ENCODE measurements around the gene NACC2.

The NACC2 gene

GRCh38 chr9:136115206-136115605 lies 20.1 kb upstream of the NACC2 start:
- H3K4me3 ChIP-seq (ENCODE audit: low read length, poor library complexity, severe bottlenecking): no peak overlapping the region
- peaks cover 6% of the 10 kb centered on the region for H4K20me1 ChIP-seq (ENCODE audit: insufficient read depth, low read length, poor library complexity, severe bottlenecking)
- H3K4me1 ChIP-seq (ENCODE audit: insufficient read depth, low read length, poor library complexity, severe bottlenecking): peaks cover 35% of the 10 kb centered on the region
- H3K36me3 ChIP-seq (ENCODE audit: insufficient read depth, low read length): no peaks in the 10 kb centered on the region
- H3K4me2 ChIP-seq (ENCODE audit: low read depth, low read length, poor library complexity, severe bottlenecking): no peak overlapping the region
- H2AFZ ChIP-seq (ENCODE audit: low read length): no peak overlapping the region
- no peak overlapping the region for H3K9ac ChIP-seq (ENCODE audit: low read depth, low read length, poor library complexity, severe bottlenecking)
- TF ChIP-seq CTCF (conservative IDR thresholded peaks at IDR 0.05; ENCODE audit: low read length): no peak
- no peak for TF ChIP-seq EZH2phosphoT487 (IDR thresholded peaks at IDR 0.05; ENCODE audit: borderline replicate concordance)
- peaks cover 49% of the 10 kb centered on the region for H3K79me2 ChIP-seq (ENCODE audit: insufficient read depth, low read length)
- no peaks in the 10 kb centered on the region for H3K27me3 ChIP-seq (ENCODE audit: insufficient read depth, low read length, poor library complexity, severe bottlenecking)
- no peaks in the 10 kb centered on the region for H3K9me2 ChIP-seq (replicated peaks; ENCODE audit: low read depth, low read length)
- no peaks in the 10 kb centered on the region for H3F3A ChIP-seq (ENCODE audit: low read depth)
- no peaks in the 10 kb centered on the region for H3K9me3 ChIP-seq (ENCODE audit: insufficient read depth, low read depth, low read length)

- no peaks in the 10 kb centered on the region for H3K9me2 ChIP-seq (replicated peaks; ENCODE audit: low read depth, low read length)
- TF ChIP-seq CTCF (conservative IDR thresholded peaks at IDR 0.05; ENCODE audit: low read length) (no peak), EZH2phosphoT487 (IDR thresholded peaks at IDR 0.05; ENCODE audit: borderline replicate concordance) (no peak)
- H2AFZ ChIP-seq (ENCODE audit: low read length): no peak overlapping the region
- H4K20me1 ChIP-seq (ENCODE audit: insufficient read depth, low read length, poor library complexity, severe bottlenecking): peaks cover 6% of the 10 kb centered on the region
- peaks cover 33% of the 10 kb centered on the region for H3K4me1 ChIP-seq (ENCODE audit: insufficient read depth, low read length, poor library complexity, severe bottlenecking)
- no peaks in the 10 kb centered on the region for H3F3A ChIP-seq (ENCODE audit: low read depth)
- no peak overlapping the region for H3K4me2 ChIP-seq (ENCODE audit: low read depth, low read length, poor library complexity, severe bottlenecking)
- peaks cover 45% of the 10 kb centered on the region for H3K79me2 ChIP-seq (ENCODE audit: insufficient read depth, low read length)
- H3K36me3 ChIP-seq (ENCODE audit: insufficient read depth, low read length): no peaks in the 10 kb centered on the region
- H3K4me3 ChIP-seq (ENCODE audit: low read length, poor library complexity, severe bottlenecking): no peak overlapping the region
- no peaks in the 10 kb centered on the region for H3K9me3 ChIP-seq (ENCODE audit: insufficient read depth, low read depth, low read length)
- no peak overlapping the region for H3K9ac ChIP-seq (ENCODE audit: low read depth, low read length, poor library complexity, severe bottlenecking)
- H3K27me3 ChIP-seq (ENCODE audit: insufficient read depth, low read length, poor library complexity, severe bottlenecking): no peaks in the 10 kb centered on the region
These were observed 19.5 kb upstream of the NACC2 start for GRCh38 chr9:136114610-136115009.

GRCh38 chr9:136112541-136112940 lies 17.5 kb upstream of the NACC2 start:
- peaks cover 4% of the 10 kb centered on the region; the same call in 1 of the 2 replicates for H3F3A ChIP-seq (ENCODE audit: low read depth)
- H3K36me3 ChIP-seq (ENCODE audit: insufficient read depth, low read length): no peaks in the 10 kb centered on the region
- no peaks in the 10 kb centered on the region for H3K27me3 ChIP-seq (ENCODE audit: insufficient read depth, low read length, poor library complexity, severe bottlenecking)
- H3K79me2 ChIP-seq (ENCODE audit: insufficient read depth, low read length): peaks cover 49% of the 10 kb centered on the region; the same call in 1 of the 2 replicates
- H2AFZ ChIP-seq (ENCODE audit: low read length): no peak overlapping the region
- H4K20me1 ChIP-seq (ENCODE audit: insufficient read depth, low read length, poor library complexity, severe bottlenecking): no peaks in the 10 kb centered on the region
- H3K9ac ChIP-seq (ENCODE audit: low read depth, low read length, poor library complexity, severe bottlenecking): no peak overlapping the region
- no peaks in the 10 kb centered on the region for H3K9me3 ChIP-seq (ENCODE audit: insufficient read depth, low read depth, low read length)
- H3K4me1 ChIP-seq (ENCODE audit: insufficient read depth, low read length, poor library complexity, severe bottlenecking): peaks cover 47% of the 10 kb centered on the region
- H3K4me2 ChIP-seq (ENCODE audit: low read depth, low read length, poor library complexity, severe bottlenecking): no peak overlapping the region
- H3K4me3 ChIP-seq (ENCODE audit: low read length, poor library complexity, severe bottlenecking): no peak overlapping the region
- TF ChIP-seq CTCF (conservative IDR thresholded peaks at IDR 0.05; ENCODE audit: low read length) (no peak), EZH2phosphoT487 (IDR thresholded peaks at IDR 0.05; ENCODE audit: borderline replicate concordance) (no peak)
- no peaks in the 10 kb centered on the region for H3K9me2 ChIP-seq (replicated peaks; ENCODE audit: low read depth, low read length)
